Measurements from ENCODE around the gene HOXA2. TPM values are rescaled to one million over a fixed set of nuclear protein-coding genes. Genes with fewer than 3 reads are reported as not detected.

The HOXA2 gene
- polyA plus RNA-seq, 1 donor (not counting 4 experiments of a cell fraction or from before 2014, with no cell fraction given) = 0.71 TPM

- H3K4me1 ChIP-seq (ENCODE audit: control insufficient read depth, extremely low read depth, insufficient read depth, low read length) = peaks cover 9% of the 10 kb centered on the region
- no peaks in the 10 kb centered on the region for H3K27me3 ChIP-seq (ENCODE audit: control insufficient read depth, extremely low read depth, insufficient read depth, low read length)
- dilution Hi-C loops (cut with MboI; ENCODE audit: extremely low pct_ligation_motif_present, low sequenced_read_pairs) = loop anchor here (25.0 kb wide), 1 partner anchor 230 kb away; the partner anchor contains the start of gene SKAP2
- H3K9me3 ChIP-seq (ENCODE audit: control insufficient read depth, low read depth, low read length) = no peaks in the 10 kb centered on the region
- peaks cover 38% of the 10 kb centered on the region for H3K79me2 ChIP-seq (ENCODE audit: control insufficient read depth, insufficient read depth, low read length)
- H3K9ac ChIP-seq (ENCODE audit: control insufficient read depth, extremely low read depth, insufficient read depth, low read length) = no peak overlapping the region
- no peaks in the 10 kb centered on the region for H3K9me1 ChIP-seq (ENCODE audit: control insufficient read depth, extremely low read depth, insufficient read depth, low read length)
- no peak overlapping the region for H3K4me2 ChIP-seq (ENCODE audit: control insufficient read depth, extremely low read depth, insufficient read depth, low read depth, low read length)
- H4K20me1 ChIP-seq (ENCODE audit: control insufficient read depth, extremely low read depth, insufficient read depth, low read length) = no peaks in the 10 kb centered on the region
- H3K36me3 ChIP-seq (ENCODE audit: control insufficient read depth in 2 of 2, extremely low read depth in 1 of 2, insufficient read depth in 2 of 2, low read length in 2 of 2) = peaks cover 0 to 3% of the 10 kb centered on the region in 2 experiments
- TF ChIP-seq EZH2 (IDR thresholded peaks at IDR 0.05; ENCODE audit: low read length) = no peak
- TF ChIP-seq CTCF (optimal IDR thresholded peaks at IDR 0.05 in 1 of 3, IDR thresholded peaks at IDR 0.05 in 1 of 3, conservative IDR thresholded peaks at IDR 0.05 in 1 of 3; ENCODE audit: extremely low read depth in 1 of 3, insufficient read depth in 2 of 3, low read length in 3 of 3) = no peak
- no peak for FAIRE-seq
- no peak overlapping the region for H3K4me3 ChIP-seq (ENCODE audit: control insufficient read depth in 2 of 3, extremely low read depth in 1 of 3, insufficient read depth in 2 of 3, low read depth in 1 of 3, low read length in 3 of 3)
- H3K27ac ChIP-seq (ENCODE audit: control insufficient read depth, insufficient read depth, low read length) = no peak overlapping the region
- DNase-seq (ENCODE audit: low read depth, low spot score) = no peak
- H2AFZ ChIP-seq (ENCODE audit: control insufficient read depth, low read length) = no peak overlapping the region
Measured at GRCh38 chr7:27092819-27093110, 9.7 kb downstream of the HOXA2 start.

GRCh38 chr7:27091941-27092818 is 10.3 kb downstream of the HOXA2 start:
- no peak for FAIRE-seq
- Histone ChIP-seq H3K27me3 (ENCODE audit: control insufficient read depth, extremely low read depth, insufficient read depth, low read length) (no peaks in the 10 kb centered on the region), H3K36me3 (ENCODE audit: control insufficient read depth in 2 of 2, extremely low read depth in 1 of 2, insufficient read depth in 2 of 2, low read length in 2 of 2) (peaks cover 0 to 3% of the 10 kb centered on the region in 2 experiments), H3K9me1 (ENCODE audit: control insufficient read depth, extremely low read depth, insufficient read depth, low read length) (no peaks in the 10 kb centered on the region), H3K4me3 (ENCODE audit: control insufficient read depth in 2 of 3, extremely low read depth in 1 of 3, insufficient read depth in 2 of 3, low read depth in 1 of 3, low read length in 3 of 3) (no peak overlapping the region), H3K9ac (ENCODE audit: control insufficient read depth, extremely low read depth, insufficient read depth, low read length) (no peak overlapping the region), H3K27ac (ENCODE audit: control insufficient read depth, insufficient read depth, low read length) (no peak overlapping the region), H2AFZ (ENCODE audit: control insufficient read depth, low read length) (no peak overlapping the region), H3K79me2 (ENCODE audit: control insufficient read depth, insufficient read depth, low read length) (peaks cover 33% of the 10 kb centered on the region), H3K4me2 (ENCODE audit: control insufficient read depth, extremely low read depth, insufficient read depth, low read depth, low read length) (no peak overlapping the region), H4K20me1 (ENCODE audit: control insufficient read depth, extremely low read depth, insufficient read depth, low read length) (no peaks in the 10 kb centered on the region), H3K4me1 (ENCODE audit: control insufficient read depth, extremely low read depth, insufficient read depth, low read length) (peaks cover 9% of the 10 kb centered on the region), H3K9me3 (ENCODE audit: control insufficient read depth, low read depth, low read length) (no peaks in the 10 kb centered on the region)
- dilution Hi-C loops (cut with MboI; ENCODE audit: extremely low pct_ligation_motif_present, low sequenced_read_pairs) = loop anchor here (25.0 kb wide), 1 partner anchor 230 kb away; the partner anchor contains the start of gene SKAP2
- no peak for DNase-seq (ENCODE audit: low read depth, low spot score)
- no peak for TF ChIP-seq CTCF (optimal IDR thresholded peaks at IDR 0.05 in 1 of 3, IDR thresholded peaks at IDR 0.05 in 1 of 3, conservative IDR thresholded peaks at IDR 0.05 in 1 of 3; ENCODE audit: extremely low read depth in 1 of 3, insufficient read depth in 2 of 3, low read length in 3 of 3)
- TF ChIP-seq EZH2 (IDR thresholded peaks at IDR 0.05; ENCODE audit: low read length) = no peak

Data from keratinocyte (primary cell).